CD14-positive monocyte (primary cell): ENCODE measurements around the gene HP1BP3. TPM values are rescaled to one million over a fixed set of nuclear protein-coding genes. Genes with fewer than 3 reads are reported as not detected.

Source experiments
- DNase-seq, 3 donors: peaks; one replicate each; pipeline ENCODE4 v3.0.0-alpha.2; 2011 to 2022
- H2AFZ ChIP-seq: 2 replicates; pipeline ENCODE4 v1.6.0; 2012; ENCODE audit warnings: mild to moderate bottlenecking, low read depth, low read length, inconsistent platforms; ENCODE audit not compliant: insufficient read depth, poor library complexity, severe bottlenecking
- H3K27ac ChIP-seq, 2 donors: 1 replicate in 1 of 2; 2 replicates in 1 of 2; pipeline ENCODE4 v1.5.1; 2012 to 2013; ENCODE audit warnings: low read length in 2 of 2, control low read depth in 1 of 2, inconsistent platforms in 1 of 2, low read depth in 1 of 2, mild to moderate bottlenecking in 1 of 2
- H3K27me3 ChIP-seq, 2 donors: one replicate each; pipeline versions ENCODE4 v1.6.0 to v1.6.1; 2011 to 2013; ENCODE audit warnings: low read length in 2 of 2; ENCODE audit not compliant: control insufficient read depth in 2 of 2, insufficient read depth in 2 of 2
- H3K36me3 ChIP-seq, 2 donors: replicated peaks in 1 of 2; 1 replicate in 1 of 2; 2 replicates in 1 of 2; pipeline versions ENCODE4 v1.5.1 to v1.6.1; 2012 to 2013; ENCODE audit warnings: low read length in 2 of 2, control low read depth in 1 of 2, inconsistent platforms in 1 of 2, mild to moderate bottlenecking in 1 of 2; ENCODE audit not compliant: insufficient read depth in 2 of 2, control insufficient read depth in 1 of 2
- H3K4me1 ChIP-seq, 2 donors: 1 replicate in 1 of 2; 2 replicates in 1 of 2; pipeline versions ENCODE4 v1.5.1 to v1.6.1; 2012 to 2013; ENCODE audit warnings: low read length in 2 of 2, control low read depth in 1 of 2, inconsistent platforms in 1 of 2, mild to moderate bottlenecking in 1 of 2, moderate library complexity in 1 of 2; ENCODE audit not compliant: insufficient read depth in 2 of 2, control insufficient read depth in 1 of 2
- H3K4me2 ChIP-seq: replicated peaks from 2 replicates; pipeline ENCODE3; 2012; ENCODE audit warnings: low read length, moderate library complexity, mild to moderate bottlenecking; ENCODE audit not compliant: poor library complexity, severe bottlenecking; ENCODE audit errors: extremely low read depth
- H3K4me3 ChIP-seq, 3 experiments: fragments of 200-600 bp in 1 of 3; sonication (generic) in 1 of 3; replicated peaks in 1 of 3; 1 replicate in 2 of 3; 2 replicates in 1 of 3; pipeline ENCODE4 v1.5.1; 2011 to 2013; ENCODE audit warnings: low read length in 3 of 3, mild to moderate bottlenecking in 3 of 3, control low read depth in 2 of 3, low read depth in 2 of 3, inconsistent platforms in 1 of 3, moderate library complexity in 1 of 3
- H3K79me2 ChIP-seq: 2 replicates; pipeline ENCODE4 v1.6.0; 2012; ENCODE audit warnings: mild to moderate bottlenecking, control low read depth, inconsistent platforms, low read length, moderate library complexity; ENCODE audit not compliant: insufficient read depth
- H3K9ac ChIP-seq: 2 replicates; pipeline ENCODE4 v1.6.0; 2017; ENCODE audit warnings: low read length, mild to moderate bottlenecking; ENCODE audit not compliant: insufficient read depth, poor library complexity, severe bottlenecking
- H3K9me3 ChIP-seq, 2 donors: replicated peaks in 1 of 2; 1 replicate in 1 of 2; 2 replicates in 1 of 2; pipeline versions ENCODE4 v1.5.1 to v1.6.1; 2012 to 2013; ENCODE audit warnings: low read length in 2 of 2, control low read depth in 1 of 2; ENCODE audit not compliant: control insufficient read depth in 1 of 2, insufficient read depth in 1 of 2
- H4K20me1 ChIP-seq: 2 replicates; pipeline ENCODE4 v1.6.0; 2012; ENCODE audit warnings: mild to moderate bottlenecking, low read length, control low read depth, moderate library complexity; ENCODE audit not compliant: insufficient read depth
- H3K27ac Mint-ChIP-seq, 7 donors: one replicate each; pipeline ENCODE4 v1.8.0; 2020; ENCODE audit warnings: mild to moderate bottlenecking in 7 of 7, mixed read lengths in 7 of 7, moderate library complexity in 6 of 7, inconsistent platforms in 2 of 7
- H3K27me3 Mint-ChIP-seq, 3 donors: one replicate each; pipeline ENCODE4 v1.8.0; 2021 to 2022; ENCODE audit warnings: low read depth in 3 of 3, mild to moderate bottlenecking in 3 of 3, mixed read lengths in 3 of 3, moderate library complexity in 3 of 3, inconsistent platforms in 1 of 3
- H3K36me3 Mint-ChIP-seq, 2 donors: one replicate each; pipeline ENCODE4 v1.8.0; 2020; ENCODE audit warnings: mixed read lengths in 2 of 2, inconsistent platforms in 1 of 2, mild to moderate bottlenecking in 1 of 2
- H3K4me1 Mint-ChIP-seq: one replicate; pipeline ENCODE4 v1.8.0; 2020; ENCODE audit warnings: mild to moderate bottlenecking, mixed read lengths
- H3K4me3 Mint-ChIP-seq, 2 donors: one replicate each; pipeline ENCODE4 v1.8.0; 2020; ENCODE audit warnings: mild to moderate bottlenecking in 2 of 2, mixed read lengths in 2 of 2, moderate library complexity in 1 of 2
- H3K9me3 Mint-ChIP-seq, 7 donors: one replicate each; pipeline ENCODE4 v1.8.0; 2020 to 2022; ENCODE audit warnings: mixed read lengths in 7 of 7, mild to moderate bottlenecking in 6 of 7, moderate library complexity in 6 of 7, inconsistent platforms in 2 of 7
- WGBS: methylation state at CpG from one replicate; pipeline ENCODE4 v1.1.5; 2013; ENCODE audit warnings: missing lambda C conversion rate; ENCODE audit not compliant: insufficient coverage; 5-methylcytosine and 5-hydroxymethylcytosine counted together
- intact Hi-C, 2 donors: fragments of 100-400 bp; cut with micrococcal nuclease; formaldehyde crosslinking; loops; one replicate each; pipeline versions ENCODE4 v1.15.0 to v1.15.1; 2023
- polyA plus RNA-seq, 3 donors: library from polyadenylated mRNA; depleted of rRNA in 1 of 3; unstranded in 2 of 3; stranded (reverse) in 1 of 3; fragments of 300-500 nt in 2 of 3; fragments of >200 nt in 1 of 3; fragmentation: Illumina TruSeq in 2 of 3; gene quantifications; 1 replicate in 2 of 3; 2 replicates in 1 of 3; pipeline ENCODE4 v1.2.3, GENCODE V29; 2012 to 2021
- TF ChIP-seq, protein P1 (sequence below): fragments of 200-600 bp; IDR thresholded peaks from one replicate; pipeline ENCODE4 v1.8.0; 2022; ENCODE audit warnings: antibody characterized with exemption, mild to moderate bottlenecking

Gene HP1BP3
- polyA plus RNA-seq, 3 donors, result 121 to 137 (median 135) TPM

GRCh38 chr1:20785907-20786252 lies 1.2 kb downstream of the HP1BP3 start:
- Histone ChIP-seq H3K4me3 (peak overlapping the region; percentile 79 to 99 (median 90)), H3K27ac (peak overlapping the region; percentile 80 to 94), H3K79me2 (peaks cover 58% of the 10 kb centered on the region), H3K36me3 (no peaks in the 10 kb centered on the region), H3K27me3 (no peaks in the 10 kb centered on the region), H2AFZ (peak overlapping the region; percentile 97), H3K4me2 (peak overlapping the region; percentile 83), H3K9me3 (no peaks in the 10 kb centered on the region), H3K9ac (peak overlapping the region; percentile 91), H4K20me1 (peaks cover 51% of the 10 kb centered on the region), H3K4me1 (peaks cover 23 to 29% of the 10 kb centered on the region in 2 donors)
- peaks cover 0 to 3% (median 0%) of the 10 kb centered on the region in 3 donors for H3K27me3 Mint-ChIP-seq
- H3K4me3 Mint-ChIP-seq, result peak overlapping the region; percentile 97 to 99
- peaks cover 34% of the 10 kb centered on the region for H3K4me1 Mint-ChIP-seq
- intact Hi-C loops, result loop anchor here in 1 of 2 donors (5.0 kb wide), 1 partner anchor 54 kb away; the partner anchor contains the start of gene SH2D5
- WGBS, result under 1% methylated on average over 16 of the region's 16 CpGs
- no peak for DNase-seq
- H3K9me3 Mint-ChIP-seq, result no peaks in the 10 kb centered on the region
- TF ChIP-seq, protein P1, sequence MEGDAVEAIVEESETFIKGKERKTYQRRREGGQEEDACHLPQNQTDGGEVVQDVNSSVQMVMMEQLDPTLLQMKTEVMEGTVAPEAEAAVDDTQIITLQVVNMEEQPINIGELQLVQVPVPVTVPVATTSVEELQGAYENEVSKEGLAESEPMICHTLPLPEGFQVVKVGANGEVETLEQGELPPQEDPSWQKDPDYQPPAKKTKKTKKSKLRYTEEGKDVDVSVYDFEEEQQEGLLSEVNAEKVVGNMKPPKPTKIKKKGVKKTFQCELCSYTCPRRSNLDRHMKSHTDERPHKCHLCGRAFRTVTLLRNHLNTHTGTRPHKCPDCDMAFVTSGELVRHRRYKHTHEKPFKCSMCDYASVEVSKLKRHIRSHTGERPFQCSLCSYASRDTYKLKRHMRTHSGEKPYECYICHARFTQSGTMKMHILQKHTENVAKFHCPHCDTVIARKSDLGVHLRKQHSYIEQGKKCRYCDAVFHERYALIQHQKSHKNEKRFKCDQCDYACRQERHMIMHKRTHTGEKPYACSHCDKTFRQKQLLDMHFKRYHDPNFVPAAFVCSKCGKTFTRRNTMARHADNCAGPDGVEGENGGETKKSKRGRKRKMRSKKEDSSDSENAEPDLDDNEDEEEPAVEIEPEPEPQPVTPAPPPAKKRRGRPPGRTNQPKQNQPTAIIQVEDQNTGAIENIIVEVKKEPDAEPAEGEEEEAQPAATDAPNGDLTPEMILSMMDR, result no peak
- peaks cover 4% of the 10 kb centered on the region in 2 donors for H3K36me3 Mint-ChIP-seq
- H3K27ac Mint-ChIP-seq, result peak overlapping the region; percentile 92 to 99 (median 95)

DNA sequence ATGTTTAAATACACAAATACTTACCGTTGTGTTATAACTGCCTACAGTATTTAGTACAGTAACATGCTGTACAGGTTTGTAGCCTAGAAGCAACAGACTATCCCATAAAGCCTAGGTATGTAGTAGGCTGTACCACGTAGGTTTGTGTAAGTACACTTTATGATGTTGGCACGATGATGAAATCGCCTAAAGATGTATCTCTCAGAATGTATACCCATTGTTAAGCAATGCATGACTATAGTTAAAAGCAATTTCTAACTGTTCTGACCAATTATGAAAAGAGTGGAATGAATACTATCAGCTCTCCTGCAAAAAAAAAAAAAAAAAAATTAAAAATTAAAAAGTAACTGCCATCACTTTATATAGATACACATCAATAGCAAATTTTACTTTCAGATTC lies 11.4 kb downstream of the HP1BP3 start:
- no peak overlapping the region for H2AFZ ChIP-seq
- no peak overlapping the region for H3K27ac ChIP-seq
- H3K27me3 Mint-ChIP-seq, result no peaks in the 10 kb centered on the region
- H3K36me3 ChIP-seq, result peaks cover 84 to 95% of the 10 kb centered on the region in 2 donors
- H4K20me1 ChIP-seq, result peaks cover 37% of the 10 kb centered on the region
- H3K9me3 Mint-ChIP-seq, result no peaks in the 10 kb centered on the region
- no peaks in the 10 kb centered on the region for H3K4me1 Mint-ChIP-seq
- H3K9me3 ChIP-seq, result no peaks in the 10 kb centered on the region
- H3K9ac ChIP-seq, result no peak overlapping the region
- H3K36me3 Mint-ChIP-seq, result peaks cover 71 to 84% of the 10 kb centered on the region in 2 donors
- no peaks in the 10 kb centered on the region for H3K27me3 ChIP-seq
- no peak overlapping the region for H3K27ac Mint-ChIP-seq
- WGBS, result no CpG with 5 or more reads among the region's 4 CpGs
- TF ChIP-seq, protein P1, result no peak
- DNase-seq, result no peak
- H3K79me2 ChIP-seq, result peaks cover 50% of the 10 kb centered on the region
- no peaks in the 10 kb centered on the region for H3K4me1 ChIP-seq
- no peak overlapping the region for H3K4me2 ChIP-seq
- no peak overlapping the region for H3K4me3 ChIP-seq
- no peak overlapping the region for H3K4me3 Mint-ChIP-seq
- intact Hi-C loops, result no loop called here
